Measurements from ENCODE around the gene FUCA2. TPM values are rescaled to one million over a fixed set of nuclear protein-coding genes. Genes with fewer than 3 reads are reported as not detected.
A peak's percentile ranks its signal among the peaks of the same experiment; 100 is the strongest.

FUCA2 gene
- total and polyA plus RNA-seq, 2 of the 8 experiments (the other 6 are each of a cell fraction or from before 2014, with no cell fraction given): 24.2 to 47.2 TPM

DNA sequence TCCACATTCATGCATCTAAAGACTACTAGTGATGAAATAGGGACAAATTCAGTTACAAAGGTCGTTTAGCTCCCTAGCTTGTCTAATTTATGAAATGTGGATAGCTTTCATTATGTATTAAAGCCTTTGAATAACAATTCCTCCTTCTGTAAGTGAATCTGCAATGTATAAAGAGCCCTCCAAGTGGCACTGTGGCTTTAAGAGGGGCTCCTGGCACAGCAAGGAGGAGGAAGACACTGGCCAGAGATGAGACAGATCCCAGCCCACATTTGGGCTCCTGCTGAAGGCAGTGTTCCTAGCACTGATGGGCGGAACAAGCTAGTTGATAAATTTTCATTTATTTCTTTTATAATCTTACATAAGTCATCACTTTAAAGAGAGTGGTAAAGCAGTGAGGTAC, 17.6 kb upstream of the FUCA2 start:
- POLR2A ChIA-PET (ENCODE audit: partially characterized antibody): no interaction called here
- no peak for FAIRE-seq

More for the DNA sequence above, 17.6 kb upstream of the FUCA2 start:
- Histone ChIP-seq H3K9me3 (ENCODE audit: insufficient read depth in 2 of 2, low read depth in 1 of 2, low read length in 1 of 2) (no peaks in the 10 kb centered on the region), H4K8ac (ENCODE audit: extremely low read depth, insufficient read depth, low read length) (no peak overlapping the region), H2BK12ac (ENCODE audit: low read depth, low read length) (no peak overlapping the region), H3K27me3 (replicated peaks in 1 of 4; ENCODE audit: control insufficient read depth in 3 of 4, extremely low read depth in 1 of 4, insufficient read depth in 3 of 4, low read length in 3 of 4) (peaks cover 0 to 2% (median 0%) of the 10 kb centered on the region in 4 experiments; a peak in 1 of 7 replicates), H3K36me3 (ENCODE audit: control insufficient read depth in 2 of 4, insufficient read depth in 4 of 4, low read length in 3 of 4) (no peaks in the 10 kb centered on the region), H2BK120ac (replicated peaks; ENCODE audit: low read depth, low read length) (no peak overlapping the region), H3K4me2 (ENCODE audit: insufficient read depth in 1 of 2, low read depth in 2 of 2, low read length in 2 of 2) (no peak overlapping the region), H3K79me1 (ENCODE audit: low read depth, low read length) (no peaks in the 10 kb centered on the region), H2AFZ (ENCODE audit: low read length) (no peak overlapping the region), H4K91ac (replicated peaks; ENCODE audit: insufficient read length, low read length) (no peak overlapping the region), H3K14ac (ENCODE audit: insufficient read length) (no peak overlapping the region), H3K18ac (ENCODE audit: extremely low read depth, low read length) (no peak overlapping the region), H4K5ac (ENCODE audit: insufficient read length, low read depth, low read length) (no peak overlapping the region), H3K9ac (replicated peaks in 1 of 4; ENCODE audit: extremely low read depth in 1 of 4, low read depth in 3 of 4, low read length in 3 of 4) (no peak overlapping the region), H3K4me3 (ENCODE audit: extremely low read depth in 1 of 4, insufficient read depth in 2 of 4, low read depth in 3 of 4, low read length in 4 of 4) (no peak overlapping the region), H3K27ac (ENCODE audit: low read depth, low read length) (no peak overlapping the region), H3K23me2 (ENCODE audit: low read depth, low read length) (no peaks in the 10 kb centered on the region; the same call in 1 of the 2 replicates), H2BK15ac (ENCODE audit: low read length) (no peak overlapping the region), H3K56ac (replicated peaks; ENCODE audit: insufficient read length, low read depth, low read length) (no peak overlapping the region), H2BK5ac (ENCODE audit: low read depth, low read length) (no peak overlapping the region), H3K4ac (replicated peaks; ENCODE audit: insufficient read length, low read depth, low read length) (no peak overlapping the region), H3K4me1 (replicated peaks in 1 of 4; ENCODE audit: control insufficient read depth in 3 of 4, insufficient read depth in 4 of 4, low read length in 3 of 4) (no peaks in the 10 kb centered on the region), H3K23ac (ENCODE audit: insufficient read length) (no peak overlapping the region), H4K20me1 (replicated peaks in 1 of 2; ENCODE audit: control insufficient read depth in 1 of 2, insufficient read depth in 2 of 2, low read length in 2 of 2) (no peaks in the 10 kb centered on the region), H2BK20ac (ENCODE audit: low read length) (no peak overlapping the region), H2AK5ac (ENCODE audit: low read depth, low read length) (no peak overlapping the region), H3K79me2 (ENCODE audit: control insufficient read depth in 1 of 2, insufficient read depth in 2 of 2, low read length in 2 of 2) (no peaks in the 10 kb centered on the region)
- no peak for DNase-seq (ENCODE audit: low read depth in 1 of 2, low spot score in 2 of 2)
- CTCF ChIA-PET (ENCODE audit: partially characterized antibody): interaction anchor here (0.6 to 1.7 kb wide), 15 partner anchors 8 to 771 kb away, joined by 3 to 7 read pairs (median 4); no protein-coding TSS in a partner anchor
- 52% methylated on average over 2 of the region's 2 CpGs; no CpG with 5 or more reads in 1 of the 2 experiments for WGBS, 2 experiments (ENCODE audit: extremely low coverage in 1 of 2, insufficient coverage in 1 of 2, insufficient read length in 1 of 2, insufficient replicate concordance in 2 of 2, low coverage in 1 of 2, low lambda C conversion rate in 2 of 2, missing lambda C conversion rate in 1 of 2)
- TF ChIP-seq RAD21 (IDR thresholded peaks at IDR 0.05 in 1 of 2, conservative IDR thresholded peaks at IDR 0.05 in 1 of 2; ENCODE audit: low read depth in 2 of 2, low read length in 2 of 2): peak; percentile 56 to 57
- TF ChIP-seq, protein P1, sequence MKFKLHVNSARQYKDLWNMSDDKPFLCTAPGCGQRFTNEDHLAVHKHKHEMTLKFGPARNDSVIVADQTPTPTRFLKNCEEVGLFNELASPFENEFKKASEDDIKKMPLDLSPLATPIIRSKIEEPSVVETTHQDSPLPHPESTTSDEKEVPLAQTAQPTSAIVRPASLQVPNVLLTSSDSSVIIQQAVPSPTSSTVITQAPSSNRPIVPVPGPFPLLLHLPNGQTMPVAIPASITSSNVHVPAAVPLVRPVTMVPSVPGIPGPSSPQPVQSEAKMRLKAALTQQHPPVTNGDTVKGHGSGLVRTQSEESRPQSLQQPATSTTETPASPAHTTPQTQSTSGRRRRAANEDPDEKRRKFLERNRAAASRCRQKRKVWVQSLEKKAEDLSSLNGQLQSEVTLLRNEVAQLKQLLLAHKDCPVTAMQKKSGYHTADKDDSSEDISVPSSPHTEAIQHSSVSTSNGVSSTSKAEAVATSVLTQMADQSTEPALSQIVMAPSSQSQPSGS (IDR thresholded peaks at IDR 0.05; ENCODE audit: low read length): no peak
- TF ChIP-seq, protein P2, sequence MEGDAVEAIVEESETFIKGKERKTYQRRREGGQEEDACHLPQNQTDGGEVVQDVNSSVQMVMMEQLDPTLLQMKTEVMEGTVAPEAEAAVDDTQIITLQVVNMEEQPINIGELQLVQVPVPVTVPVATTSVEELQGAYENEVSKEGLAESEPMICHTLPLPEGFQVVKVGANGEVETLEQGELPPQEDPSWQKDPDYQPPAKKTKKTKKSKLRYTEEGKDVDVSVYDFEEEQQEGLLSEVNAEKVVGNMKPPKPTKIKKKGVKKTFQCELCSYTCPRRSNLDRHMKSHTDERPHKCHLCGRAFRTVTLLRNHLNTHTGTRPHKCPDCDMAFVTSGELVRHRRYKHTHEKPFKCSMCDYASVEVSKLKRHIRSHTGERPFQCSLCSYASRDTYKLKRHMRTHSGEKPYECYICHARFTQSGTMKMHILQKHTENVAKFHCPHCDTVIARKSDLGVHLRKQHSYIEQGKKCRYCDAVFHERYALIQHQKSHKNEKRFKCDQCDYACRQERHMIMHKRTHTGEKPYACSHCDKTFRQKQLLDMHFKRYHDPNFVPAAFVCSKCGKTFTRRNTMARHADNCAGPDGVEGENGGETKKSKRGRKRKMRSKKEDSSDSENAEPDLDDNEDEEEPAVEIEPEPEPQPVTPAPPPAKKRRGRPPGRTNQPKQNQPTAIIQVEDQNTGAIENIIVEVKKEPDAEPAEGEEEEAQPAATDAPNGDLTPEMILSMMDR (IDR thresholded peaks at IDR 0.05; ENCODE audit: control extremely low read depth in 1 of 3, insufficient read depth in 1 of 3, low read depth in 1 of 3, low read length in 3 of 3): peak in 2 of 3 experiments; percentile 16 to 56; a peak in 2 of 4 replicates

Measured in H1 (cell line).